NCI-H146 (cell line): ENCODE measurements around the gene FAM217B.
A peak's percentile ranks its signal among the peaks of the same experiment; 100 is the strongest.
"Not testable (repeated sequence)": the region's sequence is repeated elsewhere in the genome, so short reads cannot be mapped to it uniquely, and the experiment has no call there.

Experiments
- DNase-seq: peaks from one replicate; lab custom pipeline; 2025; lab: John Stamatoyannopoulos, UW

The FAM217B gene

GRCh38 chr20:59938696-59939051, 1.5 kb upstream of the FAM217B start:
- no peak for DNase-seq

GRCh38 chr20:59939052-59939878, 924 bp upstream of the FAM217B start:
- no peak for DNase-seq

GRCh38 chr20:59939879-59940128, 385 bp upstream of the FAM217B start:
- no peak for DNase-seq

GRCh38 chr20:59940956-59941294, 736 bp downstream of the FAM217B start:
- DNase-seq: no peak

- DNase-seq: no peak
Measured at GRCh38 chr20:59942245-59942644, 2.1 kb downstream of the FAM217B start.

GRCh38 chr20:59944726-59945125, 4.5 kb downstream of the FAM217B start:
- DNase-seq: no peak

- DNase-seq: no peak
Measured at GRCh38 chr20:59945175-59945574, 5.0 kb downstream of the FAM217B start.

GRCh38 chr20:59945731-59946130, 5.5 kb downstream of the FAM217B start:
- no peak for DNase-seq

- no peak for DNase-seq
Measured at GRCh38 chr20:59947376-59947775, 7.2 kb downstream of the FAM217B start.

GRCh38 chr20:59948212-59948611, 8.0 kb downstream of the FAM217B start:
- DNase-seq: no peak

- peak; percentile 61 for DNase-seq
Measured at GRCh38 chr20:59948828-59949720, 8.9 kb downstream of the FAM217B start.

- DNase-seq: no peak
Measured at GRCh38 chr20:59949911-59950310, 9.7 kb downstream of the FAM217B start.

GRCh38 chr20:59954718-59955117, 14.5 kb downstream of the FAM217B start:
- no peak for DNase-seq

- DNase-seq: peak; percentile 45
Measured at GRCh38 chr20:59955131-59955796, 15.1 kb downstream of the FAM217B start.

- not testable (repeated sequence) for DNase-seq
Measured at GRCh38 chr20:59957568-59957967, 17.4 kb downstream of the FAM217B start.

- peak; percentile 19 for DNase-seq
Measured at GRCh38 chr20:59958123-59958522, 17.9 kb downstream of the FAM217B start, which contains the start of gene CDH26. TSS of gene CDH26 (plus strand) at chr20:59958423. CDS start at chr20:59958727, 304 bp downstream.

GRCh38 chr20:59958626-59959025, 18.4 kb downstream of the FAM217B start:
- peak; percentile 19 for DNase-seq

GRCh38 chr20:59961423-59961822, 21.2 kb downstream of the FAM217B start:
- DNase-seq: no peak

GRCh38 chr20:59962155-59962554, 22.0 kb downstream of the FAM217B start:
- no peak for DNase-seq

- no peak for DNase-seq
Measured at GRCh38 chr20:59966428-59966827, 26.2 kb downstream of the FAM217B start.

GRCh38 chr20:59971428-59971827, 31.2 kb downstream of the FAM217B start:
- no peak for DNase-seq

GRCh38 chr20:59972037-59972801, 32.0 kb downstream of the FAM217B start:
- no peak for DNase-seq
